AG04450 (cell line): Measurements from ENCODE around the gene SLC39A13. TPM values are rescaled to one million over a fixed set of nuclear protein-coding genes. Genes with fewer than 3 reads are reported as not detected.
A peak's percentile ranks its signal among the peaks of the same experiment; 100 is the strongest.

Experiments used
- CTCF ChIA-PET: fragments of 300-600, 350-600 bp; formaldehyde crosslinking; extraction: SDS; loops from one replicate; lab custom pipeline; 2022; ENCODE audit warnings: antibody characterized with exemption, inconsistent platforms; lab: Charles Lee
- POLR2A ChIA-PET: fragments of 350-600 bp; formaldehyde crosslinking; extraction: SDS; loops from one replicate; lab custom pipeline; 2021; ENCODE audit warnings: antibody characterized with exemption, inconsistent platforms; lab: Yijun Ruan, JAX
- DNase-seq: peaks from one replicate; pipeline ENCODE4 v3.0.0-alpha.2; 2011; ENCODE audit warnings: low read depth, low spot score
- H3K27ac ChIP-seq: one replicate; pipeline ENCODE4 v1.5.1; 2012; ENCODE audit warnings: low read depth, low read length, control low read depth
- H3K27me3 ChIP-seq: one replicate; pipeline ENCODE4 v1.6.0; 2012; ENCODE audit warnings: low read length; ENCODE audit not compliant: control insufficient read depth, insufficient read depth
- H3K4me3 ChIP-seq: 2 replicates; pipeline ENCODE4 v1.5.1; 2011; ENCODE audit warnings: mild to moderate bottlenecking, low read depth, low read length, control low read depth
- H3K9me3 ChIP-seq: 2 replicates; pipeline ENCODE4 v1.5.1; 2012; ENCODE audit warnings: low read length; ENCODE audit not compliant: control insufficient read depth, insufficient read depth
- CTCF ChIP-seq: IDR thresholded peaks from 2 replicates; pipeline ENCODE4 v1.5.1; 2011; ENCODE audit warnings: low read depth, low read length, control low read depth, inconsistent platforms
- polyA plus RNA-seq: library from polyadenylated mRNA; depleted of rRNA; stranded (reverse); fragments of >200 nt; gene quantifications from 2 replicates; pipeline ENCODE4 v1.2.3, GENCODE V29; 2011

The SLC39A13 gene
- polyA plus RNA-seq, 1 experiment = 54.4 TPM

GRCh38 chr11:47398551-47398950 is 9.8 kb upstream of the SLC39A13 start:
- Histone ChIP-seq H3K4me3 (no peak overlapping the region), H3K27ac (no peak overlapping the region), H3K9me3 (no peaks in the 10 kb centered on the region; the same call in 1 of the 2 replicates), H3K27me3 (no peaks in the 10 kb centered on the region)
- CTCF ChIA-PET = interaction anchor here (3.3 kb wide), 1 partner anchor 25 kb away, joined by 24 read pairs; no protein-coding TSS in a partner anchor
- TF ChIP-seq CTCF = no peak
- DNase-seq = no peak
- POLR2A ChIA-PET = no interaction called here

GRCh38 chr11:47399860-47400767 is 8.3 kb upstream of the SLC39A13 start:
- no peaks in the 10 kb centered on the region for H3K9me3 ChIP-seq
- no peaks in the 10 kb centered on the region for H3K27me3 ChIP-seq
- no peak overlapping the region for H3K27ac ChIP-seq
- peak overlapping the region; percentile 58 for H3K4me3 ChIP-seq
- ChIA-PET POLR2A (interaction anchor here (0.6 to 0.7 kb wide), 2 partner anchors 56 to 217 kb away, joined by 3 read pairs; no protein-coding TSS in a partner anchor), CTCF (interaction anchor here (1.0 to 3.3 kb wide), 2 partner anchors 12 to 26 kb away, joined by 4 to 24 read pairs; no protein-coding TSS in a partner anchor)
- no peak for TF ChIP-seq CTCF
- DNase-seq = no peak

- TF ChIP-seq CTCF = no peak
- DNase-seq = no peak
- CTCF ChIA-PET = interaction anchor here (3.3 kb wide), 1 partner anchor 27 kb away, joined by 24 read pairs; no protein-coding TSS in a partner anchor
- no peaks in the 10 kb centered on the region for H3K9me3 ChIP-seq
- no peaks in the 10 kb centered on the region for H3K27me3 ChIP-seq
- POLR2A ChIA-PET = interaction anchor here (0.7 kb wide), 1 partner anchor 57 kb away, joined by 3 read pairs; no protein-coding TSS in a partner anchor
- no peak overlapping the region for H3K27ac ChIP-seq
- no peak overlapping the region for H3K4me3 ChIP-seq
Measured at GRCh38 chr11:47400768-47401279, 7.6 kb upstream of the SLC39A13 start.

GRCh38 chr11:47403135-47403534 is 5.3 kb upstream of the SLC39A13 start:
- H3K4me3 ChIP-seq = no peak overlapping the region
- DNase-seq = no peak
- no peaks in the 10 kb centered on the region for H3K27me3 ChIP-seq
- H3K9me3 ChIP-seq = no peaks in the 10 kb centered on the region
- H3K27ac ChIP-seq = no peak overlapping the region
- CTCF ChIA-PET = interaction anchor here (1.0 to 2.1 kb wide), 2 partner anchors 9 to 29 kb away, joined by 3 to 14 read pairs; no protein-coding TSS in a partner anchor
- POLR2A ChIA-PET = interaction anchor here (0.5 kb wide), 1 partner anchor 832 kb away, joined by 5 read pairs; no protein-coding TSS in a partner anchor
- no peak for TF ChIP-seq CTCF

- no peak for TF ChIP-seq CTCF
- ChIA-PET POLR2A (no interaction called here), CTCF (interaction anchor here (2.1 kb wide), 1 partner anchor 30 kb away, joined by 14 read pairs; no protein-coding TSS in a partner anchor)
- Histone ChIP-seq H3K9me3 (no peaks in the 10 kb centered on the region), H3K4me3 (no peak overlapping the region), H3K27ac (no peak overlapping the region), H3K27me3 (no peaks in the 10 kb centered on the region)
- no peak for DNase-seq
Measured at GRCh38 chr11:47403571-47403970, 4.8 kb upstream of the SLC39A13 start.
